Loucy (cell line): ENCODE data around the gene CLEC1A.

Source experiments
- EZH2phosphoT487 ChIP-seq: fragments of 200-600 bp; IDR thresholded peaks from 2 replicates; pipeline ENCODE4 v1.6.1; 2018; ENCODE audit warnings: antibody characterized with exemption, mild to moderate bottlenecking, moderate library complexity, borderline replicate concordance
- TF ChIP-seq, protein P1 (sequence below): fragments of 200-600 bp; sonication (generic); conservative IDR thresholded peaks from 2 replicates; pipeline ENCODE4 v1.5.1; 2014; ENCODE audit warnings: mild to moderate bottlenecking, antibody characterized with exemption, low read length

- TF ChIP-seq, protein P1, sequence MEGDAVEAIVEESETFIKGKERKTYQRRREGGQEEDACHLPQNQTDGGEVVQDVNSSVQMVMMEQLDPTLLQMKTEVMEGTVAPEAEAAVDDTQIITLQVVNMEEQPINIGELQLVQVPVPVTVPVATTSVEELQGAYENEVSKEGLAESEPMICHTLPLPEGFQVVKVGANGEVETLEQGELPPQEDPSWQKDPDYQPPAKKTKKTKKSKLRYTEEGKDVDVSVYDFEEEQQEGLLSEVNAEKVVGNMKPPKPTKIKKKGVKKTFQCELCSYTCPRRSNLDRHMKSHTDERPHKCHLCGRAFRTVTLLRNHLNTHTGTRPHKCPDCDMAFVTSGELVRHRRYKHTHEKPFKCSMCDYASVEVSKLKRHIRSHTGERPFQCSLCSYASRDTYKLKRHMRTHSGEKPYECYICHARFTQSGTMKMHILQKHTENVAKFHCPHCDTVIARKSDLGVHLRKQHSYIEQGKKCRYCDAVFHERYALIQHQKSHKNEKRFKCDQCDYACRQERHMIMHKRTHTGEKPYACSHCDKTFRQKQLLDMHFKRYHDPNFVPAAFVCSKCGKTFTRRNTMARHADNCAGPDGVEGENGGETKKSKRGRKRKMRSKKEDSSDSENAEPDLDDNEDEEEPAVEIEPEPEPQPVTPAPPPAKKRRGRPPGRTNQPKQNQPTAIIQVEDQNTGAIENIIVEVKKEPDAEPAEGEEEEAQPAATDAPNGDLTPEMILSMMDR, result no peak
- no peak for TF ChIP-seq EZH2phosphoT487
Measured at GRCh38 chr12:10065241-10065640, 33.5 kb downstream of the CLEC1A start.
